Measurements from ENCODE around the gene CFAP99. TPM values are rescaled to one million over a fixed set of nuclear protein-coding genes. Genes with fewer than 3 reads are reported as not detected.

CFAP99 gene
- total and polyA plus RNA-seq, 8 donors = 0.28 to 1.6 (median 0.70) TPM

DNA sequence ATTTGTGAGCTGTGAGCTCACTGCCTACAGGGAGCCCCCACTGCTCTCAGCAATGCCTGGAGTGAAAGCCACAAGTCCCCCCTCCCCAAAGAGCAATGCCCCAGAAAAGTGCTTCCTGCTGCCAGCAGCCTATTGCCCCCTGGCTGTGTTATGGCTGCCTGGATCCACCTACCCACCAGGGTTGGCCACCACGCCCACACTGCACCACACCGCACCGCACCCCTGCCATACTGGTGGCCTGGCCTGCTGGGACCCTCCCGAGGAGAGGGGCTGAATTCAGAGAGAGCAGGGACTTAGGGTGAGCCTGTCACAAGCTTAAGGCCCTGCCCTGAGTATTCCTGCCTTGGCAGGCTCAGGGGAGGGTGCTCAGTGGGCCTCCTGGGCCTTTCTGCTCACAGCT lies 4.3 kb downstream of the CFAP99 start:
- Histone ChIP-seq H3K4me1 (peaks cover 0 to 4% (median 0%) of the 10 kb centered on the region in 3 donors), H3K4me3 (no peak overlapping the region), H3K9me3 (no peaks in the 10 kb centered on the region), H3K27me3 (no peaks in the 10 kb centered on the region), H3K36me3 (no peaks in the 10 kb centered on the region), H3K27ac (no peak overlapping the region)
- DNase-seq (no peak), FAIRE-seq (no peak), ATAC-seq (no peak)
- WGBS, 2 donors = 80 to 87% methylated on average over 4 of the region's 4 CpGs
- intact Hi-C loops (cut with DNase I) = no loop called here
- TF ChIP-seq, protein P1, sequence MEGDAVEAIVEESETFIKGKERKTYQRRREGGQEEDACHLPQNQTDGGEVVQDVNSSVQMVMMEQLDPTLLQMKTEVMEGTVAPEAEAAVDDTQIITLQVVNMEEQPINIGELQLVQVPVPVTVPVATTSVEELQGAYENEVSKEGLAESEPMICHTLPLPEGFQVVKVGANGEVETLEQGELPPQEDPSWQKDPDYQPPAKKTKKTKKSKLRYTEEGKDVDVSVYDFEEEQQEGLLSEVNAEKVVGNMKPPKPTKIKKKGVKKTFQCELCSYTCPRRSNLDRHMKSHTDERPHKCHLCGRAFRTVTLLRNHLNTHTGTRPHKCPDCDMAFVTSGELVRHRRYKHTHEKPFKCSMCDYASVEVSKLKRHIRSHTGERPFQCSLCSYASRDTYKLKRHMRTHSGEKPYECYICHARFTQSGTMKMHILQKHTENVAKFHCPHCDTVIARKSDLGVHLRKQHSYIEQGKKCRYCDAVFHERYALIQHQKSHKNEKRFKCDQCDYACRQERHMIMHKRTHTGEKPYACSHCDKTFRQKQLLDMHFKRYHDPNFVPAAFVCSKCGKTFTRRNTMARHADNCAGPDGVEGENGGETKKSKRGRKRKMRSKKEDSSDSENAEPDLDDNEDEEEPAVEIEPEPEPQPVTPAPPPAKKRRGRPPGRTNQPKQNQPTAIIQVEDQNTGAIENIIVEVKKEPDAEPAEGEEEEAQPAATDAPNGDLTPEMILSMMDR (IDR thresholded peaks at IDR 0.05) = no peak

DNA sequence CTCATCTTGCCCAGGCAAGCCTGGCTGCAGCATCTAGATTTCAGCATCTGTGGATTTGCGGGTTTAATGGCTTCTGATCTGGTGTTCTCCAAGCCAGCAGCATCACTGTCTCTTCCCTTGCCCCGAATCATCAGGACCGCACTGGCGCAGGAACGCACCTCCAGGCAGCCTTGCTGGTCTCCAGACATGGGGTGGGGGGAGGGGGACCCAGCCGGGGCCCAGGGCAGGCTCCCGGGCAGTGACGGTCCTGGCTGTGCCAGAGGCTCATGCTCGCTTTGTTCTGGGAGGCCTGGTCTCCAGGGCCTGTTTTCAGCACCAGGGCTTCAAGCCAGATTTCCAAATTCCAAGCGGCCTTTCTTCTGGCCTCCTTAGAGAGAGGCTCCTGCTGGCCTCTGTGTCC lies 4.9 kb downstream of the CFAP99 start:
- no peaks in the 10 kb centered on the region for H3K9me3 ChIP-seq
- H3K36me3 ChIP-seq = no peaks in the 10 kb centered on the region
- no peak overlapping the region for H3K4me3 ChIP-seq
- peaks cover 0 to 4% (median 0%) of the 10 kb centered on the region in 3 donors for H3K4me1 ChIP-seq
- H3K27ac ChIP-seq = no peak overlapping the region
- H3K27me3 ChIP-seq = no peaks in the 10 kb centered on the region
- FAIRE-seq (no peak), DNase-seq (no peak), ATAC-seq (no peak)
- WGBS, 2 donors = 83 to 89% methylated on average over 10 of the region's 10 CpGs
- TF ChIP-seq, protein P1 (IDR thresholded peaks at IDR 0.05) = no peak
- intact Hi-C loops (cut with DNase I) = no loop called here

DNA sequence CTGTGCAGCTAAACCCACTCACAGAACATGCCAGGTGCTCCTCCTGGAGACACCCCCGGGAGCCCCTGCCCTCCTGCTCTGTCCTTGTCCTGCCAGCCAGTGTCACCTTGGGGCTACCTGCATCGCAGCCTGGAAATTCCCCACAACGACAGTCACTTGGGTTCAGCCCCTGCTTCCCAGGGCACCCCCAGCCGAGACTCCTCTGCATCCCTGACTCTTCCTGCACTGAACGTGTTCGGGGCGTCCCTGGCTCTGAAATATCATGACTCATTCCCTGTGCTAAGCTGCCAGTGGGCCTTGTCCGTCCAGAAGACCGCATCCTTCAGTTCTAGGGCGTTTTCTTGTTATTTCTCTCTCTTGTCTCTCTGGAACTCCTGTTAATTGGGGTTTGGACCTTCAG lies 5.8 kb downstream of the CFAP99 start:
- Histone ChIP-seq H3K9me3 (no peaks in the 10 kb centered on the region), H3K27ac (no peak overlapping the region), H3K27me3 (no peaks in the 10 kb centered on the region), H3K36me3 (no peaks in the 10 kb centered on the region), H3K4me3 (no peak overlapping the region), H3K4me1 (peaks cover 0 to 4% (median 0%) of the 10 kb centered on the region in 3 donors)
- intact Hi-C loops (cut with DNase I) = no loop called here
- WGBS, 2 donors = 75 to 79% methylated on average over 10 of the region's 10 CpGs
- FAIRE-seq (no peak), DNase-seq (no peak), ATAC-seq (no peak)
- TF ChIP-seq, protein P1 (IDR thresholded peaks at IDR 0.05) = no peak

DNA sequence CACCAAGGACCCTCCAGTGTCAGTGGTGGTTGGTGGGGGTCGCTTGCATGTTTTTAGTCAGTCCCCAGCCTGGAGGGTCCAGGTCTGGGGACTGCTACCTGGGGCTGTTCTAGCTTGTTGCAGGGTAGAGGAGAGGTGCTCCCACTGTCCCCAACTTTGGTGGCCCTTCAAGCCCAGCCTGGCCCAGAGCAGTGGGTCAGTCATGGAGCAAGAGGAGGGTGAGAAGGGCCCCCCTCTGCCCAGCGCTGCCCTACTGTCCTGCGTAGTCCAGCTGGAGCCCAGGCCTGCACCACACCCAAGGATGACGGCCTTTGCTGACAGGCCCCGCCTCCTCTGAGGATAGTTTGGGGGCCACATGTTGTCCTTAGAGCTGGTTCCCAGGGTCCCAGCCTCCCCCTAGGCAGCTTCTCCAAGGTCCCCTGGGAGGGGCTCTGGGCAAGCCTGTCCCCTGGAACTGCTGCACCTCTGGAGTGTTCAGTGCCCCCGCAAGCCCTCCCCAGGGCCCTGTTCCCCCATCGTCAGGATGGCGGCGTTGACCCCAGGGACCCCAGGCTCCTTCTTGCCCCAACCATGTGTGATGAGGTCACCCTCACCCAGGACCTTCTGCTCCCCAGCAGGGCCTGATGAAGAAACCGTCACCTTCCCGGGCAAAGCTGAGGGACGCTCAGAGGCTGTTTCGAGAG lies 6.8 kb downstream of the CFAP99 start:
- no peaks in the 10 kb centered on the region for H3K36me3 ChIP-seq
- no peak for FAIRE-seq
- H3K27ac ChIP-seq = no peak overlapping the region
- no peak for ATAC-seq
- TF ChIP-seq, protein P1 (IDR thresholded peaks at IDR 0.05) = no peak
- WGBS, 2 donors = 89 to 94% methylated on average over 13 of the region's 13 CpGs
- H3K4me1 ChIP-seq = peaks cover 0 to 3% (median 0%) of the 10 kb centered on the region in 3 donors
- H3K27me3 ChIP-seq = no peaks in the 10 kb centered on the region
- intact Hi-C loops (cut with DNase I) = no loop called here
- DNase-seq = peak in 1 of 6 donors; percentile 52
- no peaks in the 10 kb centered on the region for H3K9me3 ChIP-seq
- no peak overlapping the region for H3K4me3 ChIP-seq

DNA sequence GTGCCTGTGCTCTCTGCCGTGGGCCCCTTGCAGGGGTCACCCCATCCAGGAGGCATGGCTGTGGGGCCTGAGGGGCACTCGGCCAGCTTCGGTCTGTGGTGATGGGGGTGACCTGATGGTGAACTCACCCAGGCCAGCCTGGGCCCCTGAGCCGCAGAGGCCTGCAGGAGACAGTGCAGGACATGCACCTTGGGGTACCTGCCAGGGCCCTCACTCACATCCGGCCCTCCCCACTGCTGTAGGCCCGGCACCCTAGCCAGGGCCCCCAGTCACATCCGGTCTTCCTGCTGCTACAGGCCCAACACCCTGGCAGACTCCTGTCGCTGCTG lies 7.3 kb downstream of the CFAP99 start:
- no peak overlapping the region for H3K27ac ChIP-seq
- DNase-seq (peak in 1 of 6 donors; percentile 73), FAIRE-seq (no peak), ATAC-seq (no peak)
- H3K36me3 ChIP-seq = no peaks in the 10 kb centered on the region
- H3K27me3 ChIP-seq = no peaks in the 10 kb centered on the region
- no peaks in the 10 kb centered on the region for H3K9me3 ChIP-seq
- 78 to 84% methylated on average over 8 of the region's 8 CpGs for WGBS, 2 donors
- intact Hi-C loops (cut with DNase I) = no loop called here
- no peak overlapping the region for H3K4me3 ChIP-seq
- H3K4me1 ChIP-seq = peaks cover 0 to 3% (median 0%) of the 10 kb centered on the region in 3 donors
- TF ChIP-seq, protein P1 (IDR thresholded peaks at IDR 0.05) = no peak

Measured in pancreas (tissue), 10 donors.